Stimulated activated CD4-positive, alpha-beta T cell treated with anti-CD3 and anti-CD28 coated beads, TNF-alpha, amount 100 ng/mL, for 4 hours (primary cell): ENCODE measurements around the gene NAPA.

Experiments used
- DNase-seq, 3 experiments: peaks; one replicate each; pipeline ENCODE4 v3.0.0-alpha.2; 2020; ENCODE audit warnings: low read depth in 3 of 3

The NAPA gene

GRCh38 chr19:47514869-47515588, at the start of gene NAPA:
NAPA (minus strand) TSS chr19:47515063; CDS start chr19:47514940, 123 bp downstream.
- DNase-seq = peak; percentile 100

DNA sequence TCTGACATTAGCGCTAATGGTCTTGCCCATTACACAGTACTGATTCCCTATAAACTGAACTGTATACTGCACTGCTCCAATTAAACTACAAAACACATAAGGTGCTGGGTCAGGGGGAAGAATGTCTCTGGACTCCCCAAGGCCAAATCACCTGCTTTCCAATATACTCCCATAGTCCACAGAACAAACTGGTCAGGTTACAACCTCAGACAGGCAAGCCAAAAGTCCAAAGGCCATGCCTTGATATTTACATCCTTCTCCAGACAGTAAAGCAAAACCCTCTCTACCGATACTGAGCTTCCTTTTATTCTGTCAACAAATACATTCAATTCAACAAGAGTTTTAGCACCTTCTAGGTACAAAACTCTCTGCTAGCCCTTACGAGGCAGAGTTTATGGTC, 49.2 kb upstream of the NAPA start:
- DNase-seq = no peak

DNA sequence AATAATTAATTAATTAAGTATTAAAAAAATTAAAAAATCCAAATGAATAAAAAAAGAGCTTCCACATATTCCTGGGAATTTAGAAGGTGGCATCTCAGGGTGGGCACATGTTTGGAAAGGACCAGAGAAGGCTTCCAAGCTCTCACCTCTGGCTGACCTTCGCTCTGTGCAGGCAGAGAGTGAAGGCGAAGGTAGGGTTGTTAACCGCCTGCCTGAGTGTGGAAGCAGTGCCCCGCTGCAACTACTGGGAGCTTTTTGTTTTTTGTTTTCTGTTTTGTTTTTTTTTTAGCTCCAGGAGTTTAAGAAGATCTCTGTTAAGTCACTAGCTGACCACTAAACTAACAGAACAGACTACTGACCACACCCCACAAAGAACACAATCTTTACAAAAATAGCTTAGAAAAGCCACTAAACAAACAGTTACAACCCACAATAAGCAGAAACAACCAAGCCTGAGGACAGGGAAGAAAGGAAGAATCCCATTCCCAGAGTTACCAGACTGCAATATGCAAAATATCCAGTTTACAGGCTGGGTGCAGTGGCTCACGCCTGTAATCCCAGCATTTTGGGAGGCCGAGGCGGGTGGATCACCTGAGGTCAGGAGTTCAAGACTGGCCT, 46.7 kb upstream of the NAPA start:
- no peak for DNase-seq

GRCh38 chr19:47560999-47561398, 46.1 kb upstream of the NAPA start:
- DNase-seq = no peak

DNA sequence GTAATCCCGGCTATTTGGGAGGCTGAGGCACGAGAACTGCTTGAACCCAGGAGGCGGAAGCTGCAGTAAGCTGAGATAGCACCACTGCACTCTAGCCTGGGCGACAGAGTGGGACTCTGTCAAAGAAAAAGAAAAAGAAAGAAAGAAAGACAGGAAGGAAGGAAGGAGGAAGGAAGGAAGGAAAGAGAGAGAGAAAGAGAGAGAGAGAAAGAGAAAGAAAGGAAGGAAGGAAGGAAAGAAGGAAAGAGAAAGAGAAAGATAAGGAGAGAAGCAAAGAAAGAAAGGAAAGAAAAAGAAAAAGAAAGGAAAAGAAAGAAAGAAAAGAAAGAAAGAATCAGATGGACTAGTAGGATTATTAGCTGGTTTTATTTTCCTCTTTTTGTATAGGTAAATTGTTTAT, 35.3 kb upstream of the NAPA start:
- DNase-seq = no peak

GRCh38 chr19:47549261-47549862, 34.5 kb upstream of the NAPA start:
- no peak for DNase-seq

- no peak for DNase-seq
These were observed 32.3 kb upstream of the NAPA start for GRCh38 chr19:47547199-47547598.

DNA sequence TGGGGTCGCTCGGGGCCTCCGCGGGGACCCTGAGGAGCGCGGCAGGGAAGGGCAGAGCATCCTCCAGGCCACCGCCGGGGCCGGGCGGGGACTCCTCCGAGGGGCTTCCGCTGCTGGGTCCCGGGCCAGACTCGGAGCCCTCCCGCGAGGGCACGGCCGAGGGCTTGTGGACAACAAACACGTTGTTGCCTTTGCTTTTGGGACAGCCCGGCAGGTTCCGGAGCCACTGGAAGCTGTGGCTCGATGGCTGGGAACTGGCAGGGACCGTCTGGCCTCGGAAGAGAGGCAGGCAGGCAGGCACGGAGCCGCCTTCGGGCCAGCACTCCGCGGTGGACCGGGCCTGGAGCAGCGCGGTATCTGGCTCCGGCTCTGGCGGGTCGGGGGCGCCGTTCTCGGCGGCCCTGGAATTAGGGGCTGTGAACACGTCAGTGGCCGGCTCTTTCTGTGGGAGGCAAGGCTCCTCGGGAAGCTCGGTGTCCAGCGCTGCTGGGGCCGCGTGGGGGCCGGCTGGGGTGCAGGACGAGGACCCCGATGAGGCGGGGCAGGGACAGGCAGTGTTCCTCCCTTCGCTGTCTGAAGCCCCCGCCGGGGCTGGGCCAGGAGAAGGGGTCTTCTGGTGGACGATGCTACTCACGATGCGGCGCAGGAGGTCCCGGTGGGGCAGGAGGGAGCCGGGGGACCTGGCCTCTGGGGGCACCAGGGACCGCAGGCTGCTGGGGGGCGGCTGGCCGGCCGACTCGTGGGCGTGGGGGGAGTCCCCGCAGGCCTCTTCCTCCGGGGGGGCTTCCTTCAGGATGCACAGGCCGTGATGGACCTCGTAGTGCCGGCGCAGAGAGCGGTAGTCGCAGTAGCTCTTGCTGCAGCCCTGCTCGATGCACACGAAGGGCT, 30.4 kb upstream of the NAPA start:
- no peak for DNase-seq

GRCh38 chr19:47544476-47544875, 29.6 kb upstream of the NAPA start:
- no peak for DNase-seq

DNA sequence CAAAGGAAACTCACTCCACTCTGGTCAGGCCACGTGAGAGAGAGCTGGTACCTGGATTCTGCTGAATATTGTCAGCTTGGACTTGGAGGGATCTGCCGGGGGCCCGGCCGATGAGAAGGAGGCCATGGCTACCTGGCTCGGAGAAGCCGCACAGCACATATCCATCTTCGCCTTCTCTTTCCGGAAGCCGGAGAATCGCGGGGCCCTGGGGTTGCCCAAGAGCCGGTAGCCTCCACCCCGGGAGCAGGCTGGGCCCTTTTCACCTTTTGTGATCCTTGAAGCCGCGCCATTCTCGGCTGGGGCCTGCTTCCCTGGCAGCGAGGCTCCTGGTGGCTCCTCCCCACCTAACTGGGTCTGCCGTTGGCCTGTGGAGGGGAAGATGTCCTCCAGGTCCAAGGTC, 29.2 kb upstream of the NAPA start:
- DNase-seq = no peak

GRCh38 chr19:47542030-47542475, 27.2 kb upstream of the NAPA start:
- no peak for DNase-seq

GRCh38 chr19:47541518-47541917, 26.7 kb upstream of the NAPA start:
- no peak for DNase-seq

DNA sequence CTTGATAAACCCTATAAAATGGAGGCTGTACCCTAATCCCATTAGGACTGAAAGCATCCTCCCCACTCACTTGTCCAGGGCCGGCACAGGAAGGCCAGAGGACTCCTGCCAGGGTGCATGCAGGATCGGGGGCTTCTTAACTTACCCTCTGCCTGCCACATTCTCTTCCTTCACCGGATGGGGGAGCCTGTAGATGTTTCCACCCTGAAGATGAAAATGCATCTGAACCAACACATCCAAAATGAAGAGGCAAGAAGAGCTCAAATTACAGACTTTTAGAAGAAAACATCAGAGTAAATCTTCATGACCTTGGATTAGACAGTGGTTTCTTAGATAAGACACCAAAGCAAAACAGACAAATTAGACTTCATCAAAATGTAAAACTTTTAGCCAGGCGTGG, 25.9 kb upstream of the NAPA start:
- no peak for DNase-seq

DNA sequence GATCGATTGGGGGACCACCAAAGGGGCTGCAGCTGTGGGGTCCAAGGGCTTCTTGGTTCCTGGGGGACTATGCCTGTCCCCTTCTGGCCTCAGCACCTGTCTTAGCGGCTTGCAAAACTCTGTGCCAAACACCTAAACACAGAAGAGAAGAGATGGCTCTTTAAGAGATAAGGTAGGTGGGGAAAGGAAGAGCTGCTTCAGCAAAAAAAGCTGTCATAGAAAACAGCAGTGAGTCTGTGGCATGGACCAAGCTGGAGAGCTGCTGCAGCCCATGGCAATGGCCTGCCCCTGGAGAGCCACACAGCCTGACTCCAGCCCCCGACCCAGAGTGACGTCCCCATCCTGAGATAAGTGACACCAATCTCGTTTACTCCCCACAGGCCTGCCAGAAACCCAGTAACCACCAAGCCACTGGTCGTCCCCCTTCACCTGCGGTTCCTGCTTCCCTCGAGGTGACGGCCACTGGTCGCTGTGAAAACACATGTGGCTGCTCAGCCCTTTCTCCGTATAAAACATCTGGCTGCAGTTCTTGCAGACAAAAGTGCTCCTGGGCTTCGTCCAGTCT, 25.0 kb upstream of the NAPA start:
- DNase-seq = no peak

DNA sequence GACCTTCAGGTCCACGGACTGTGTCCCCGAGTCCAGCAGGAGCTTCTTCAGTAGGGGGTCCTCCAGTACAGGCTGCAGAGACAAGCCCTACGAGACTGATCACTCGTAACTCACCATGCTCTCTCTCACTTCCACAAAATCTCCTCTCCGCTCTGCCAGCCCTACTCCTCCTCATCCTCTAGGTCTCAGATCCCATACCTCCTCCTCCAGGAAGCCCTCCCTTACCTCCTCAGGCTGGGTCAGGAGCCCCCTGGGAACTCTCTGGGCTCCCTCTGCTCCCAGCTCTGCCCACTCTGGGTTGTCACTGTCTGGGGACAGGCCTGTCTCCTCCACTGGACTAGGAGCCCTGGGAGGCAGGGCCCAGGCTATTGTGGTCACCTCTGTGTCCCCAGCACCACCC, 23.9 kb upstream of the NAPA start:
- DNase-seq = no peak

- no peak for DNase-seq
These were observed 22.6 kb upstream of the NAPA start for GRCh38 chr19:47537493-47537892.

DNA sequence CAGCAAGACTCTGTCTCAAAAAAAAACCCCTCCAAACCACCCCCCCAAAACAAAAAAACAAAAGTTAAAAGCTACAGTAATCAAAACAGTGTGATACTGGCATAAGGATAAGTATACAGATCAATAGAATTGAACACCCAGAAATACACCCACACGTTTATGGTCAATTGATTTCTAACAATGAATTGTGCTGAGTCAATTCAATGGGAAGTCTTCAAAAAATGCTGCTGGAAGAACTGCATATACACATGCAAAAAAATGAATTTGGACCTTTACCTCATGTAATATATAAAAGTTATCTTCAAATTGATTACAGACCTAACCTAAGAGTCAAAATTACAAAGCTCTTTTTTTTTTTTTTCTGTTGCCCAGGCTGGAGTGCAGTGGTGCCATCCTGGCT, 19.8 kb upstream of the NAPA start:
- no peak for DNase-seq

GRCh38 chr19:47531640-47532387, 17.0 kb upstream of the NAPA start:
- no peak for DNase-seq

- DNase-seq = no peak
These were observed 14.3 kb upstream of the NAPA start for GRCh38 chr19:47529018-47529742.

DNA sequence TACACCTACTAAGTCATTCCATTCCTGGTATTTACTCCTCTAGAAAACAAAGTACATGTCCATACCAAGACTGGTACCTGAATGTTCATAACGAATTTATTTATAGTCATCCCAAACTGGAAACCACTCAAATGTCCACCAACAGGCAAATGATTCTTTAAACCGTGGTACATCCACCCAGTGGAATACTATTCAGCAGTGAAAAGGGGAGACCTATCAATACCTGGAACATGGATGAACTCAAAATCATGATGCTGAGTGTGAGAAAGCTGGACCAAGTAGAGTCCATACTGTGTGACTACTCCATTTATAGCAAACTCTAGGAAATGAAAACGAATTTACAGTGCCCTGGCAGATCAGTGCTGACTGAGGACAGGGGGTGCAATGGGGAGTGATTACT, 11.9 kb upstream of the NAPA start:
- DNase-seq = no peak
